Lung (tissue), 12 donors: ENCODE results near the gene PPP2R2C. TPM values are rescaled to one million over a fixed set of nuclear protein-coding genes. Genes with fewer than 3 reads are reported as not detected.

ENCODE experiments used
- ATAC-seq: fragments of 200-7000 bp; cut with Tn5 transposase; one replicate; pipeline ENCODE4 v1.9.1; 2020; ENCODE audit warnings: moderate number of reproducible peaks; ENCODE audit not compliant: insufficient read depth, low FRiP score
- DNase-seq, 3 donors: peaks; one replicate each; pipeline ENCODE4 v3.0.0-alpha.2; 2013 to 2017
- H3K27ac ChIP-seq, 2 donors: one replicate each; pipeline ENCODE4 v1.5.1; 2013; ENCODE audit warnings: mild to moderate bottlenecking in 2 of 2, moderate library complexity in 2 of 2, control low read depth in 1 of 2, inconsistent platforms in 1 of 2, low read depth in 1 of 2, low read length in 1 of 2
- H3K27me3 ChIP-seq, 3 donors: one replicate each; pipeline ENCODE4 v1.5.1; 2013; ENCODE audit warnings: low read length in 2 of 3; ENCODE audit not compliant: control insufficient read depth in 3 of 3, insufficient read depth in 3 of 3
- H3K36me3 ChIP-seq, 4 donors: one replicate each; pipeline ENCODE4 v1.5.1; 2013; ENCODE audit warnings: low read length in 4 of 4, mild to moderate bottlenecking in 1 of 4, moderate library complexity in 1 of 4; ENCODE audit not compliant: control insufficient read depth in 4 of 4, insufficient read depth in 4 of 4
- H3K4me1 ChIP-seq, 5 donors: one replicate each; pipeline ENCODE4 v1.5.1; 2013; ENCODE audit warnings: low read length in 5 of 5, mild to moderate bottlenecking in 2 of 5, moderate library complexity in 1 of 5; ENCODE audit not compliant: control insufficient read depth in 5 of 5, insufficient read depth in 5 of 5
- H3K4me3 ChIP-seq: one replicate; pipeline ENCODE4 v1.5.1; 2013; ENCODE audit warnings: mild to moderate bottlenecking, control low read depth, moderate library complexity
- H3K9ac ChIP-seq, 2 donors: one replicate each; pipeline ENCODE4 v1.5.1; 2013; ENCODE audit warnings: low read length in 2 of 2, control low read depth in 1 of 2; ENCODE audit not compliant: insufficient read depth in 1 of 2
- H3K9me3 ChIP-seq, 4 donors: one replicate each; pipeline ENCODE4 v1.5.1; 2013; ENCODE audit warnings: low read length in 3 of 4, mild to moderate bottlenecking in 1 of 4, moderate library complexity in 1 of 4; ENCODE audit not compliant: control insufficient read depth in 4 of 4, insufficient read depth in 3 of 4
- CTCF ChIP-seq: IDR thresholded peaks from 2 replicates; pipeline ENCODE4 v1.5.1; 2012; ENCODE audit warnings: mild to moderate bottlenecking; ENCODE audit errors: control extremely low read depth, extremely low read depth
- WGBS, 2 donors: extraction: QIAGEN DNeasy Blood & Tissue Kit; methylation state at CpG; one replicate each; pipeline ENCODE4 v1.1.7; 2013; 5-methylcytosine and 5-hydroxymethylcytosine counted together
- polyA plus RNA-seq, 2 donors: library from polyadenylated mRNA; stranded (reverse); fragments of 200-250 nt; gene quantifications; one replicate each; pipeline ENCODE4 v1.2.1, GENCODE V29; 2013
- total RNA-seq, 2 donors: library from RNA; depleted of rRNA in 1 of 2; stranded (reverse); fragments of >200 nt in 1 of 2; gene quantifications; one replicate each; pipeline ENCODE4 v1.2.1, GENCODE V29; 2014 to 2021
- donor health status: control.
- donor health status: control.
- donor health status: Bipolar disorder and iron deficiency.
- donor health status: healthy.
- donor health status: DM: yes; HTN: yes; CAD: no.

Gene PPP2R2C
- total and polyA plus RNA-seq, 4 donors: 0.03 to 0.57 (median 0.04) TPM

- peaks cover 0 to 19% (median 5%) of the 10 kb centered on the region in 3 donors for H3K27me3 ChIP-seq
- 58 to 88% methylated on average over 5 of the region's 5 CpGs for WGBS, 2 donors
These were observed 138.1 kb downstream of the PPP2R2C start for GRCh38 chr4:6334203-6334887.

GRCh38 chr4:6333301-6334202, 138.9 kb downstream of the PPP2R2C start:
- 87 to 88% methylated on average over 19 of the region's 19 CpGs for WGBS, 2 donors
- no peak for DNase-seq
- H3K9me3 ChIP-seq: peaks cover 0 to 7% (median 0%) of the 10 kb centered on the region in 4 donors
- no peak overlapping the region for H3K9ac ChIP-seq
- no peak for ATAC-seq
- H3K27me3 ChIP-seq: peaks cover 0 to 15% (median 5%) of the 10 kb centered on the region in 3 donors
- TF ChIP-seq CTCF: no peak
- H3K4me3 ChIP-seq: no peak overlapping the region
- no peak overlapping the region for H3K27ac ChIP-seq
- H3K36me3 ChIP-seq: no peaks in the 10 kb centered on the region
- no peaks in the 10 kb centered on the region for H3K4me1 ChIP-seq

More at GRCh38 chr4:6334203-6334887, 138.1 kb downstream of the PPP2R2C start:
- Histone ChIP-seq H3K4me3 (no peak overlapping the region), H3K9me3 (peaks cover 0 to 7% (median 0%) of the 10 kb centered on the region in 4 donors), H3K4me1 (no peaks in the 10 kb centered on the region), H3K36me3 (no peaks in the 10 kb centered on the region), H3K9ac (no peak overlapping the region), H3K27ac (no peak overlapping the region)
- DNase-seq: no peak
- ATAC-seq: no peak
- TF ChIP-seq CTCF: no peak

- Histone ChIP-seq H3K4me3 (no peak overlapping the region), H3K27ac (no peak overlapping the region), H3K4me1 (no peaks in the 10 kb centered on the region), H3K9me3 (peaks cover 0 to 7% (median 0%) of the 10 kb centered on the region in 4 donors), H3K9ac (no peak overlapping the region), H3K36me3 (no peaks in the 10 kb centered on the region), H3K27me3 (peaks cover 0 to 7% (median 1%) of the 10 kb centered on the region in 3 donors)
- WGBS, 2 donors: 76 to 80% methylated on average over 6 of the region's 6 CpGs
- no peak for TF ChIP-seq CTCF
- ATAC-seq (no peak), DNase-seq (no peak)
These were observed 139.8 kb downstream of the PPP2R2C start for GRCh38 chr4:6332669-6333050.
